HL-60 (cell line): Measurements from ENCODE around the gene TMEM165.

Experiments
- POLR2AphosphoS5 ChIP-seq: IDR thresholded peaks from 2 replicates; pipeline ENCODE4 v1.6.1; 2012; ENCODE audit warnings: low read depth
- SPI1 ChIP-seq: IDR thresholded peaks from 2 replicates; pipeline ENCODE4 v1.6.1; 2012; ENCODE audit warnings: low read depth, mild to moderate bottlenecking, borderline replicate concordance

DNA sequence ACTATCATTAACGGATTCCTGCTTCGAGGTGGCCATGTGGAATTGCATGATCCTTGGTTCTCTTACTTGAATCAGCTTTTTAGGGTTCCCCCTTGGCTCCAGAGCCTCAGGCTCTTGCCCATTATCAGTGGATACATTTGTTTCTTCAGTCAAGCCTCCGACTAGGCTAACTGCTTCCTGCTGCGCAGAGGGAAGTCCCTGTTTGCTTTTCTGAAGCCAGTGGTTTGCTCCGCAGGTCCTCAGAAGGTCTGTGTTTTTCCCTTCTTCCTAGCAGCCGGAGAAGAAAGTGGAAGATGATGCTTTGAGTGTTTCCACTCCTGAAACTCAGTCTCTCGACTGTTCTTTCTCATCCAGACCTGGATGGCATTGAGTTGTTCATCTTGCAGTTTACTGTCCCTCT lies 29.1 kb upstream of the TMEM165 start:
- TF ChIP-seq SPI1 = no peak
- TF ChIP-seq POLR2AphosphoS5 = no peak
